CD4-positive, alpha-beta memory T cell (primary cell): ENCODE measurements around the gene KIF26B. TPM values are rescaled to one million over a fixed set of nuclear protein-coding genes. Genes with fewer than 3 reads are reported as not detected.
"Not testable (repeated sequence)": the region's sequence is repeated elsewhere in the genome, so short reads cannot be mapped to it uniquely, and the experiment has no call there.

Experiments
- CTCF ChIA-PET: fragments of 350-600 bp; sonication (Branson Sonifier 250); formaldehyde crosslinking; loops from one replicate; lab custom pipeline; 2021; ENCODE audit warnings: inconsistent platforms; ENCODE audit not compliant: partially characterized antibody; lab: Charles Lee
- POLR2A ChIA-PET: fragments of 350-600 bp; sonication (Branson Sonifier 250); formaldehyde crosslinking; loops from one replicate; lab custom pipeline; 2021; ENCODE audit not compliant: partially characterized antibody; lab: Charles Lee
- DNase-seq, 5 donors: peaks; one replicate each; pipeline versions ENCODE4 v3.0.0 to v3.0.0-alpha.2; 2020 to 2022; ENCODE audit warnings: mixed read lengths in 1 of 5
- H3K27ac ChIP-seq: one replicate; pipeline ENCODE4 v1.7.0; 2013; ENCODE audit warnings: low read depth, low read length
- H3K27me3 ChIP-seq: 2 replicates; pipeline ENCODE4 v1.7.0; 2013; ENCODE audit warnings: mild to moderate bottlenecking, low read length, moderate library complexity; ENCODE audit not compliant: insufficient read depth
- H3K36me3 ChIP-seq: 2 replicates; pipeline ENCODE4 v1.7.0; 2013; ENCODE audit warnings: mild to moderate bottlenecking, low read length, moderate library complexity; ENCODE audit not compliant: insufficient read depth
- H3K4me1 ChIP-seq: 2 replicates; pipeline ENCODE4 v1.7.0; 2013; ENCODE audit warnings: mild to moderate bottlenecking, low read length, moderate library complexity; ENCODE audit not compliant: insufficient read depth
- H3K4me3 ChIP-seq, 2 donors: one replicate each; pipeline ENCODE4 v1.7.0; 2013; ENCODE audit warnings: low read length in 2 of 2, mild to moderate bottlenecking in 1 of 2
- H3K9me3 ChIP-seq, 2 donors: one replicate each; pipeline ENCODE4 v1.7.0; 2013; ENCODE audit warnings: low read length in 2 of 2, control low read depth in 1 of 2; ENCODE audit not compliant: control insufficient read depth in 1 of 2
- H3K27ac Mint-ChIP-seq, 7 donors: one replicate each; pipeline ENCODE4 v1.8.0; 2020 to 2021; ENCODE audit warnings: mixed read lengths in 7 of 7, mild to moderate bottlenecking in 6 of 7, inconsistent platforms in 3 of 7, moderate library complexity in 3 of 7
- H3K27me3 Mint-ChIP-seq, 2 donors: one replicate each; pipeline ENCODE4 v1.8.0; 2020 to 2021; ENCODE audit warnings: mixed read lengths in 2 of 2
- H3K36me3 Mint-ChIP-seq, 2 donors: one replicate each; pipeline ENCODE4 v1.8.0; 2020 to 2021; ENCODE audit warnings: mixed read lengths in 2 of 2, inconsistent platforms in 1 of 2, mild to moderate bottlenecking in 1 of 2
- H3K4me1 Mint-ChIP-seq, 4 donors: one replicate each; pipeline ENCODE4 v1.8.0; 2020 to 2021; ENCODE audit warnings: mixed read lengths in 4 of 4, mild to moderate bottlenecking in 1 of 4
- H3K4me3 Mint-ChIP-seq, 8 donors: one replicate each; pipeline ENCODE4 v1.8.0; 2020 to 2021; ENCODE audit warnings: mixed read lengths in 8 of 8, mild to moderate bottlenecking in 7 of 8, moderate library complexity in 6 of 8, inconsistent platforms in 3 of 8
- H3K9me3 Mint-ChIP-seq, 8 donors: one replicate each; pipeline ENCODE4 v1.8.0; 2020 to 2021; ENCODE audit warnings: mixed read lengths in 8 of 8, mild to moderate bottlenecking in 5 of 8, inconsistent platforms in 3 of 8, moderate library complexity in 1 of 8
- intact Hi-C: fragments of 100-400 bp; cut with micrococcal nuclease; formaldehyde crosslinking; loops from one replicate; pipeline ENCODE4 v1.15.1; 2023
- polyA plus RNA-seq, 2 donors: library from polyadenylated mRNA; unstranded; fragments of 300-500 nt; fragmentation: Illumina TruSeq; gene quantifications; one replicate each; pipeline ENCODE4 v1.2.3, GENCODE V29; 2021
- total RNA-seq, 2 experiments: library from RNA; stranded (reverse); gene quantifications; one replicate each; pipeline ENCODE4 v1.2.3, GENCODE V29; 2021

Gene KIF26B
- total and polyA plus RNA-seq, 4 experiments from 2014 or later = 0.10 TPM; not detected in 3

DNA sequence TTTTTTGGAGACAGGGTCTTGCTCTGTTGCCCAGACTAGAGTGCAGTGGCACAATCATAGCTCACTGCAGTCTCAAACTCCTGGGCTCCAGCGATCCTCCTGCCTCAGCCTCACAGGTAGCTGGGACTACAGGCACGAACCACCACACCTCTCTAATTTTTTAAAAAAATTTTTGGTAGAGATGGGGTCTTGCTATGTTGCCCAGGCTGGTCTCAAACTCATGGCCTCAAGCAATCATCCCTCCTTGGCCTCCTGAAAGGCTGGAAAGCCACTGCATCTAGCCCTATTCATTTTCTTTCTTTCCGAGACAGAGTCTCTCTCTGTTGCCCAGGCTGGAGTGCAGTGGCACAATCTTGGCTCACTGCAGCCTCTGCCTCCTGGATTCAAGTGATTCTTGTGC, 559.2 kb downstream of the KIF26B start:
- H3K4me1 ChIP-seq, POLR2A ChIA-PET, H3K4me3 Mint-ChIP-seq, intact Hi-C loops, H3K9me3 Mint-ChIP-seq, H3K36me3 Mint-ChIP-seq, H3K4me1 Mint-ChIP-seq, DNase-seq, H3K27ac ChIP-seq, H3K27me3 ChIP-seq, H3K4me3 ChIP-seq, H3K9me3 ChIP-seq, H3K27me3 Mint-ChIP-seq, H3K27ac Mint-ChIP-seq, H3K36me3 ChIP-seq: not testable (repeated sequence)
- CTCF ChIA-PET = interaction anchor here (0.6 to 1.0 kb wide), 2 partner anchors 9 to 482 kb away, joined by 3 read pairs; no protein-coding TSS in a partner anchor

- peaks cover 0 to 7% (median 2%) of the 10 kb centered on the region in 8 donors for H3K9me3 Mint-ChIP-seq
- no peaks in the 10 kb centered on the region for H3K27me3 ChIP-seq
- no peaks in the 10 kb centered on the region for H3K36me3 Mint-ChIP-seq
- DNase-seq = no peak
- H3K36me3 ChIP-seq = no peaks in the 10 kb centered on the region
- H3K4me3 Mint-ChIP-seq = no peak overlapping the region
- POLR2A ChIA-PET = no interaction called here
- no peak overlapping the region for H3K4me3 ChIP-seq
- no peaks in the 10 kb centered on the region for H3K9me3 ChIP-seq
- H3K27ac Mint-ChIP-seq = no peak overlapping the region
- intact Hi-C loops = no loop called here
- no peak overlapping the region for H3K27ac ChIP-seq
- H3K4me1 ChIP-seq = no peaks in the 10 kb centered on the region
- CTCF ChIA-PET = no interaction called here
- peaks cover 0 to 1% of the 10 kb centered on the region in 2 donors for H3K27me3 Mint-ChIP-seq
- no peaks in the 10 kb centered on the region for H3K4me1 Mint-ChIP-seq
Observed at GRCh38 chr1:245715291-245715701, 560.5 kb downstream of the KIF26B start.

DNA sequence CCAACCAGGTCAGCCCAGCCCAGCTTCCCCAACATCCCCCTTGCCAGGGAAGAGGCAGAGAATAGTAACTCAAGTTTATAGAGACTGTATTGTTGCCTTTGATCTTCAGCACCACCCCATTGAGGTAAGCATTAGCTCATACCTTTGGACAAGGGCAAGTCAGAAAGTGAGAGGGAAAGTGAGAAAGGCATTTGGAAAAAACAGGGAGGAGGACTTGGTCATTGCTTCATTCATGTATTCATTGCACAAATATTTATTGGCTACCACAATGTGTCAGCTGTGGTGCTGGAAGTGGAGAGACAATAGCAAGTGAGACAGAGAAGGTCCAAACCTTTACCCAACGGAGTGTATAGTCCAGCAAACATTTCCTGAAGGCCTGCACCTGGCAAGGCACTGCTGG, 561.2 kb downstream of the KIF26B start:
- peaks cover 0 to 7% (median 3%) of the 10 kb centered on the region in 8 donors for H3K9me3 Mint-ChIP-seq
- POLR2A ChIA-PET = no interaction called here

DNA sequence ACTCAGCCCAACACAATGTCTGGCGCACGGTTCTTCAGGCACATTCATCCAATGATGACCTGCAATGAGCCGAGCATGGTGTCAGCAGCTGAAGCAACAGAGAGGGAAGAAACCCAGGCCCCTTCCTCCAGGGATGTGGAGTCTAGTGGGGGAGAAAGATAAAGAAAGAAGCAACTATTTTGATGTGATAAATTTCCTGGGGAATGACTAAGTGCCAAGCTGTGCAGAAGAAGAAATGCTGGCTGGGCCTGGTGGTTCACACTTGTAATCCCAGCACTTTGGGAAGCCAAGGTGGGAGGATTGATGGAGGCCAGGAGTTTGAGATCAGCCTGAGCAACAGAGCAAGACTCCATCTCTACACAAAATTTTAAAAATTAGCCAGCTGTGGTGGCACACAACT, 561.8 kb downstream of the KIF26B start:
- intact Hi-C loops = no loop called here
- no peak overlapping the region for H3K27ac ChIP-seq
- Mint-ChIP-seq H3K27me3 (peaks cover 0 to 1% of the 10 kb centered on the region in 2 donors), H3K27ac (no peak overlapping the region), H3K4me3 (no peak overlapping the region), H3K4me1 (no peaks in the 10 kb centered on the region), H3K36me3 (no peaks in the 10 kb centered on the region), H3K9me3 (peaks cover 0 to 7% (median 3%) of the 10 kb centered on the region in 8 donors)
- no peaks in the 10 kb centered on the region for H3K27me3 ChIP-seq
- no peaks in the 10 kb centered on the region for H3K4me1 ChIP-seq
- no peak overlapping the region for H3K4me3 ChIP-seq
- CTCF ChIA-PET = no interaction called here
- H3K9me3 ChIP-seq = no peaks in the 10 kb centered on the region
- POLR2A ChIA-PET = no interaction called here
- no peak for DNase-seq
- H3K36me3 ChIP-seq = no peaks in the 10 kb centered on the region

More for the DNA sequence above, 561.2 kb downstream of the KIF26B start:
- Mint-ChIP-seq H3K27ac (no peak overlapping the region), H3K36me3 (no peaks in the 10 kb centered on the region), H3K4me1 (no peaks in the 10 kb centered on the region), H3K4me3 (no peak overlapping the region), H3K27me3 (peaks cover 0 to 1% of the 10 kb centered on the region in 2 donors)
- CTCF ChIA-PET = no interaction called here
- H3K27me3 ChIP-seq = no peaks in the 10 kb centered on the region
- no peaks in the 10 kb centered on the region for H3K36me3 ChIP-seq
- H3K4me1 ChIP-seq = no peaks in the 10 kb centered on the region
- H3K27ac ChIP-seq = no peak overlapping the region
- intact Hi-C loops = no loop called here
- H3K4me3 ChIP-seq = no peak overlapping the region
- no peaks in the 10 kb centered on the region for H3K9me3 ChIP-seq
- no peak for DNase-seq

- no peak overlapping the region for H3K4me3 Mint-ChIP-seq
- H3K27ac Mint-ChIP-seq = no peak overlapping the region
- H3K27me3 Mint-ChIP-seq = peaks cover 0 to 1% of the 10 kb centered on the region in 2 donors
- H3K9me3 Mint-ChIP-seq = peaks cover 0 to 10% (median 4%) of the 10 kb centered on the region in 8 donors
- CTCF ChIA-PET = no interaction called here
- no peaks in the 10 kb centered on the region for H3K4me1 Mint-ChIP-seq
- H3K4me3 ChIP-seq = no peak overlapping the region
- peaks cover 0 to 3% of the 10 kb centered on the region in 2 donors for H3K36me3 Mint-ChIP-seq
- H3K27me3 ChIP-seq = no peaks in the 10 kb centered on the region
- POLR2A ChIA-PET = no interaction called here
- H3K4me1 ChIP-seq = no peaks in the 10 kb centered on the region
- intact Hi-C loops = no loop called here
- H3K36me3 ChIP-seq = no peaks in the 10 kb centered on the region
- H3K27ac ChIP-seq = no peak overlapping the region
- no peak for DNase-seq
- no peaks in the 10 kb centered on the region for H3K9me3 ChIP-seq
Observed at GRCh38 chr1:245717611-245718010, 562.8 kb downstream of the KIF26B start.

DNA sequence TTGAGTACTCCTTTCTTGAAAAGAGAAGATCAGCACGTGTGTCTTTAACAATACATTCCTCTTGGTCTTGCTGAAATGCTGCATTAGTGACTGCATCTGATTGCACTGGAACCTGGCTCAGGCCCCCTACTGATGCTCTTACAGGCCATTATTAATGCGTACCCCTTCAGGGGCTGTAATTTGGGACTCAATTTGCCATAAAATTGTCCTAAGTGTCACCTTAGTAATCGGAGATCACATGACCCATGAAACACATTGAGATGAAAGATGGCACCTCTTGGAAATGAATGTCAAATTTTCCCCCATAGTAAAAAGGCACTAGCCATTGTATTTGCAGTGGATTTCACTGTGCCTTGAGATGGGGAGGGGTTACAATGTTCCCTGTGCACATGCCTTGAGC, 563.3 kb downstream of the KIF26B start:
- ChIA-PET POLR2A (no interaction called here), CTCF (no interaction called here)
- H3K4me1 ChIP-seq = no peaks in the 10 kb centered on the region
- no peaks in the 10 kb centered on the region for H3K9me3 ChIP-seq
- Mint-ChIP-seq H3K36me3 (peaks cover under 1 to 5% of the 10 kb centered on the region in 2 donors), H3K27ac (no peak overlapping the region), H3K4me3 (no peak overlapping the region), H3K27me3 (peaks cover 0 to 1% of the 10 kb centered on the region in 2 donors), H3K4me1 (no peaks in the 10 kb centered on the region), H3K9me3 (peaks cover under 1 to 10% (median 5%) of the 10 kb centered on the region in 8 donors)
- DNase-seq = no peak
- no peak overlapping the region for H3K27ac ChIP-seq
- no peak overlapping the region for H3K4me3 ChIP-seq
- intact Hi-C loops = no loop called here
- no peaks in the 10 kb centered on the region for H3K27me3 ChIP-seq
- H3K36me3 ChIP-seq = no peaks in the 10 kb centered on the region

DNA sequence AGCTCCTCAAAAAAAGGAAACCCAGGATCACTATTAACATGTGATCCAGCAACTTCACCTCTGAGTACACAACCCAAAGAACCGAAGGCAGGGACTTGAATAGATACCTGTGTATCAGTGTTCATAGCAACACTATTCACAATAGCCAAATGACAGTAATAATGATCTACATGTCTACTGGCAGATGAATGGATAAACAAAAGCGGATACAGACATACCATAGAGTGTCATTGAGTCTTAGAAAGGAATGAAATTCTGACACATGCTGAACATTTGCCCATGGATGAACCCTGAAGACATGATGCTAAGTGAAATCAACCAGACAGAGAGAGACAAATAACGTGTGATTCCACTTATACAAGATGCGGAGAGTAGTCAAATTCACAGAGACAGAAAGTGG, 564.2 kb downstream of the KIF26B start:
- Histone ChIP-seq H3K27me3 (no peaks in the 10 kb centered on the region), H3K36me3 (no peaks in the 10 kb centered on the region), H3K9me3 (no peaks in the 10 kb centered on the region), H3K4me1 (no peaks in the 10 kb centered on the region), H3K27ac (no peak overlapping the region), H3K4me3 (no peak overlapping the region)
- DNase-seq = no peak
- no peaks in the 10 kb centered on the region for H3K4me1 Mint-ChIP-seq
- H3K27me3 Mint-ChIP-seq = peaks cover 0 to 1% of the 10 kb centered on the region in 2 donors
- H3K27ac Mint-ChIP-seq = no peak overlapping the region
- ChIA-PET CTCF (no interaction called here), POLR2A (no interaction called here)
- H3K9me3 Mint-ChIP-seq = peaks cover 2 to 10% (median 7%) of the 10 kb centered on the region in 8 donors
- H3K4me3 Mint-ChIP-seq = no peak overlapping the region
- H3K36me3 Mint-ChIP-seq = peaks cover 2 to 8% of the 10 kb centered on the region in 2 donors
- intact Hi-C loops = no loop called here

DNA sequence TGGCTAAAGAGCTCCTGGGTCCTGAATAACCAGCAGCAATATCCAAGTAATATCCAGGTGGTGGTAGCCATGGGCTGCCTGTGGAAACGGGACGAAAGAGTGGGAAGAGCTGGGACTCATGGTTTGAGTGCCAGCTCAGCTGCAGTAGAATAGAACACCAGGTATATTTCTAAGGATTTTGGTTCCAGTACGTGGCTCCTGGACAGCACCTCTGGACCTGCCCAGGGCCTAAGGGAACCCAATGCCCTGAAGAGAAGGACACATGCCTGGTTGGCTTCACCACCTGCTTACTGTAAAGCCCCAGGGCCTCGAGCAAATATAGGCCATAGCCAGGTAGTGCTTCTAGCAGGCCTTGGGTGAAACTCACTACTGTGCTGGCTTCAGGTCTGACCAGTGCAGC, 566.7 kb downstream of the KIF26B start:
- Mint-ChIP-seq H3K4me1 (no peaks in the 10 kb centered on the region), H3K27ac (no peak overlapping the region)
- intact Hi-C loops = no loop called here

More for the DNA sequence above, 566.7 kb downstream of the KIF26B start:
- ChIA-PET CTCF (no interaction called here), POLR2A (no interaction called here)
- Histone ChIP-seq H3K27me3 (no peaks in the 10 kb centered on the region), H3K36me3 (no peaks in the 10 kb centered on the region), H3K4me1 (no peaks in the 10 kb centered on the region), H3K4me3 (no peak overlapping the region), H3K27ac (no peak overlapping the region), H3K9me3 (no peaks in the 10 kb centered on the region)
- no peak for DNase-seq
- Mint-ChIP-seq H3K27me3 (no peaks in the 10 kb centered on the region), H3K36me3 (peaks cover 9 to 10% of the 10 kb centered on the region in 2 donors), H3K4me3 (no peak overlapping the region), H3K9me3 (peaks cover 6 to 30% (median 20%) of the 10 kb centered on the region in 8 donors)
